Naive thymus-derived CD8-positive, alpha-beta T cell (primary cell): ENCODE data around the gene ZNF219. TPM values are rescaled to one million over a fixed set of nuclear protein-coding genes. Genes with fewer than 3 reads are reported as not detected.

Experiments used
- ATAC-seq, 2 donors: fragments of 150-1000 bp; cut with Tn5 transposase in 1 of 2; sonication (Bioruptor Pico), chemical (Tn5 transposase) in 1 of 2; 1 replicate in 1 of 2; 2 replicates in 1 of 2; pipeline ENCODE4 v1.10.0; 2021; ENCODE audit warnings: mild to moderate bottlenecking in 2 of 2, moderate library complexity in 2 of 2
- POLR2A ChIA-PET: fragments of 350-600 bp; sonication (Branson Sonifier 250); formaldehyde crosslinking; loops from one replicate; lab custom pipeline; 2021; ENCODE audit warnings: antibody characterized with exemption; lab: Charles Lee
- DNase-seq, 10 donors: peaks; one replicate each; pipeline versions ENCODE4 v3.0.0 to v3.0.0-alpha.2; 2020 to 2022
- H3K27ac Mint-ChIP-seq, 10 donors: one replicate each; pipeline ENCODE4 v1.8.0; 2020 to 2022; ENCODE audit warnings: mild to moderate bottlenecking in 10 of 10, mixed read lengths in 10 of 10, moderate library complexity in 4 of 10, inconsistent platforms in 1 of 10
- H3K27me3 Mint-ChIP-seq, 5 donors: one replicate each; pipeline ENCODE4 v1.8.0; 2021 to 2022; ENCODE audit warnings: mixed read lengths in 5 of 5
- H3K36me3 Mint-ChIP-seq, 3 donors: one replicate each; pipeline ENCODE4 v1.8.0; 2020 to 2022; ENCODE audit warnings: mixed read lengths in 3 of 3, mild to moderate bottlenecking in 2 of 3, inconsistent platforms in 1 of 3
- H3K4me1 Mint-ChIP-seq, 4 donors: one replicate each; pipeline ENCODE4 v1.8.0; 2021 to 2022; ENCODE audit warnings: mixed read lengths in 4 of 4
- H3K4me3 Mint-ChIP-seq, 10 donors: one replicate each; pipeline ENCODE4 v1.8.0; 2020 to 2022; ENCODE audit warnings: mild to moderate bottlenecking in 10 of 10, mixed read lengths in 10 of 10, moderate library complexity in 6 of 10, inconsistent platforms in 1 of 10
- H3K9me3 Mint-ChIP-seq, 9 donors: one replicate each; pipeline ENCODE4 v1.8.0; 2020 to 2022; ENCODE audit warnings: mixed read lengths in 9 of 9, mild to moderate bottlenecking in 3 of 9, inconsistent platforms in 1 of 9, moderate library complexity in 1 of 9
- polyA plus RNA-seq, 3 donors: library from polyadenylated mRNA; unstranded; fragments of 300-500 nt; fragmentation: Illumina TruSeq; gene quantifications; one replicate each; pipeline ENCODE4 v1.2.3, GENCODE V29; 2021
- total RNA-seq, 8 experiments: library from RNA in 2 of 8; stranded (reverse) in 2 of 8; gene quantifications; one replicate each; pipeline ENCODE4 v1.2.3 and lab custom pipeline; 2021 to 2026

ZNF219 gene
- total and polyA plus RNA-seq, 5 experiments from 2014 or later = 1.7 to 7.7 (median 3.6) TPM

DNA sequence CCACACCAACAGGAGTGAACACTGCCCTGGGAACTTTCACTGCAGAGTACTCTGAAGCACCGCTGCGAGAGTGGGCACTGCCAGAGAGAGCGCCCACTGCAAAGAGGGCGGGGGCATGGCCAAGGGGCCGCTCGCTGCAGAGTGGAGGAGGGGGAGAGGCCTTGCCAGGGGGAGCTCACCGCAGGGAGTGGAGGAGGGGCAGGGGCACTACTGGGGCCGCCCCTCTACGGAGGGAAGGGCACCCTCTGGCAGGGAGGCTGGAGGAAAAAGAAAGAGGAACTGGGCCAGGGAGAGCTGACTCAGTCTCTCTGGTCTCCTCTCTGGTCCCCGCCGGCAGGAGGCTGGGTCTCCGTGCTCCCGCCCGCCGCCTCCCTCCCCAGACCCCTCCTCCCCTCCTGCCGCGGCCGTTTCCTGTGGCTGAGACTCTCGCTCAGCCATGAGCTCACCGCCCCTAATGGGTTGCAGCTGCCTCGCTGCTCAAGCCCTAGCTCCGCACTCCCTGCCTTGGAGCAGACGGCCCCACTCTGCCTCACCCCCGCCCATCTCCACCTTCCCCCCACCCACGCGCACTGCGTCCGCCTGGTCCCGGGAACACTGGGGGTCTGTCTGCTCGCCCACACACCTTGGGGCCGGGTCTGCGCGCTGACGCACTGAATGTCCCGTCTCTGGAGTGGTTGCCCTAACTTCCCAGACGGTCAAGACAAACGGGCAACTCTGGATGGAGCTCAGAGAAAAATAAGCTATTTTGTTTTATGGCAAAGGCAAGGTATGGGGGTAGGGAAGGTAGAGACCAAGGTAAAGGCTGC is 27.0 kb downstream of the ZNF219 start:
- ATAC-seq (peak; percentile 35 to 46), DNase-seq (peak in 6 of 10 donors; percentile 13 to 46 (median 29))
- Mint-ChIP-seq H3K4me3 (peak overlapping the region; percentile 71 to 91 (median 84)), H3K36me3 (no peaks in the 10 kb centered on the region), H3K9me3 (no peaks in the 10 kb centered on the region), H3K27me3 (peaks cover 33 to 72% (median 50%) of the 10 kb centered on the region in 5 donors), H3K27ac (peak overlapping the region in 7 of 10 donors; percentile 59 to 92 (median 85)), H3K4me1 (peaks cover 20 to 39% (median 36%) of the 10 kb centered on the region in 4 donors)
- POLR2A ChIA-PET = interaction anchor here (0.6 to 2.3 kb wide), 8 partner anchors 10 to 405 kb away, joined by 3 to 16 read pairs (median 4); no protein-coding TSS in a partner anchor

DNA sequence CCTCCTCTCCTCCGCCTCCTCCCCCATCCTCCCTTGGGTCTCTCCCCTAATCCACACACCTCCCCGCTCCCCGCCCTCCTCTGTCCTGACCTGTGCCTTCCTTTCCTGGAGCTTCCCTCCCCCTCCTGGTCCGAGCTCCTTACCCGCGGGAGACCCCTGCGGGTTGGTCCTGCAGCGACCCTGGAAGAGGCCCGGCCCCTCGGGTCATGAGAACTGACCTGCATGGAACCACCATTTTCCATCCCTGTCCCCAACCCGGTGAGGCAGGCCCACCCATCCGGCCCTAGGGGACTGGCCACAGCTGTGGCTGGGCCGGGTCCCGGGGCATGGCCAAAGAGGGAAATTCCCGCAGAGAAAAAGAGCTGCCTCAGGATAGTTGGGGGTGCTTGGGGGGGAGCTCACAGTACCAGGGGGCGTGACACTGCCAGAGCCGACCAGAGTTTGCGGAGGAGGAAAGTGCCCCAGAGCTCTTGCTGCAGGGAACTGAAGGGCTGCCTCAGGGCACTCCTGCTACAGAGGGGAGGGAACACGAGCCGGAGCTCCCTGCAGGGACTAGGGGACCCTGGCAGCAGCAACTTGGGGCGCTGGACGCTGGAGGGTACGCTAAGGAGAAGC is 27.7 kb downstream of the ZNF219 start:
- H3K4me3 Mint-ChIP-seq = peak overlapping the region; percentile 71 to 91 (median 84)
- peak overlapping the region in 7 of 10 donors; percentile 30 to 92 (median 85) for H3K27ac Mint-ChIP-seq
- H3K27me3 Mint-ChIP-seq = peaks cover 35 to 79% (median 55%) of the 10 kb centered on the region in 5 donors
- no peaks in the 10 kb centered on the region for H3K36me3 Mint-ChIP-seq
- no peaks in the 10 kb centered on the region for H3K9me3 Mint-ChIP-seq
- H3K4me1 Mint-ChIP-seq = peaks cover 20 to 39% (median 36%) of the 10 kb centered on the region in 4 donors
- DNase-seq (peak in 6 of 10 donors; percentile 16 to 40 (median 34)), ATAC-seq (peak; percentile 48 to 50)
- POLR2A ChIA-PET = interaction anchor here (0.6 to 2.3 kb wide), 7 partner anchors 11 to 123 kb away, joined by 4 to 16 read pairs (median 6); no protein-coding TSS in a partner anchor

DNA sequence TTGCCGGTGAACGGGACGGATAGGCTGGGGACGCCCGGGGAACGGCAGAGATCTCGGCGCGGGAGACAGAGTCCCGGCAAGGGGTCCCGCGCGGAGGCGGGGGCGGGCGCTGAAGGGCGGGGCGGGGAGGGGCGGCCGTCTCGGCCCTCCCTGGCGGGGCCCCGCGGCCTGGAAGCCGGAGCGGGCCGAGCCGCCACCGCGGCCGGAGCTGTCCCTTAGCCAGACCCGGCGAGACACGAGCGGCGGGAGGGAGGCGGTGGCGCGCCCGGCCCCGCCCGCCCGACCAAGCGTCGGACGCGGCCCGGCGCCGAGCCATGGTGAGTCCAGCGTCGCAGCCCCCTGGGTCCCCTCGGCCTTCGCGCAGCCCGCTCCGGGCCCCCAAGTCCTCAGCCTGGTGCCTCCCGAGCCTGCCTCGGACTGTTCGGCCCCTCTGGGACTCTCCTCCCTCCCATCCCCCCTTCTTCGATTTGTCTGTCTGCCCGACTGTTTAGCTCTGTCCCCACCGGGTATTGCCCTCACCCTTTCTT is 28.3 kb downstream of the ZNF219 start, which contains the start of gene ARHGEF40:
Gene ARHGEF40 (plus strand): TSS at position 222 of the 527 bp plus-strand sequence. CDS start 93 bp downstream, at position 315.
- H3K36me3 Mint-ChIP-seq = no peaks in the 10 kb centered on the region
- peaks cover 20 to 39% (median 36%) of the 10 kb centered on the region in 4 donors for H3K4me1 Mint-ChIP-seq
- peak; percentile 11 to 19 for ATAC-seq
- POLR2A ChIA-PET = interaction anchor here (0.6 to 2.3 kb wide), 6 partner anchors 18 to 123 kb away, joined by 4 to 16 read pairs (median 7); no protein-coding TSS in a partner anchor
- H3K4me3 Mint-ChIP-seq = peak within 1 kb of the TSS; percentile 76 to 91 (median 85)
- peak in 5 of 10 donors; percentile 14 to 36 (median 24) for DNase-seq
- H3K9me3 Mint-ChIP-seq = no peaks in the 10 kb centered on the region
- peak within 1 kb of the TSS in 8 of 10 donors; percentile 11 to 95 (median 85) for H3K27ac Mint-ChIP-seq
- H3K27me3 Mint-ChIP-seq = peaks cover 40 to 85% (median 61%) of the 10 kb centered on the region in 5 donors

- peak overlapping the region; percentile 72 to 88 (median 83) for H3K4me3 Mint-ChIP-seq
- no peaks in the 10 kb centered on the region for H3K36me3 Mint-ChIP-seq
- peak; percentile 5 to 16 for ATAC-seq
- H3K27me3 Mint-ChIP-seq = peaks cover 42 to 89% (median 63%) of the 10 kb centered on the region in 5 donors
- peak overlapping the region in 8 of 10 donors; percentile 11 to 95 (median 80) for H3K27ac Mint-ChIP-seq
- H3K9me3 Mint-ChIP-seq = no peaks in the 10 kb centered on the region
- H3K4me1 Mint-ChIP-seq = peaks cover 20 to 39% (median 36%) of the 10 kb centered on the region in 4 donors
- POLR2A ChIA-PET = interaction anchor here (1.1 to 2.3 kb wide), 6 partner anchors 18 to 36 kb away, joined by 3 to 16 read pairs (median 8); partner anchors contain the start of gene ZNF219
- DNase-seq = peak in 4 of 10 donors; percentile 24 to 33 (median 26)
Measured at GRCh38 chr14:21069388-21070082, 28.9 kb downstream of the ZNF219 start.

GRCh38 chr14:21068521-21069387 is 29.7 kb downstream of the ZNF219 start:
- DNase-seq (peak; percentile 27 to 84 (median 58)), ATAC-seq (peak; percentile 63 to 65)
- H3K36me3 Mint-ChIP-seq = no peaks in the 10 kb centered on the region
- peaks cover 44 to 94% (median 63%) of the 10 kb centered on the region in 5 donors for H3K27me3 Mint-ChIP-seq
- H3K9me3 Mint-ChIP-seq = no peaks in the 10 kb centered on the region
- peaks cover 20 to 39% (median 36%) of the 10 kb centered on the region in 4 donors for H3K4me1 Mint-ChIP-seq
- H3K4me3 Mint-ChIP-seq = peak overlapping the region; percentile 76 to 88 (median 83)
- POLR2A ChIA-PET = interaction anchor here (0.5 to 1.5 kb wide), 4 partner anchors 24 to 414 kb away, joined by 3 to 13 read pairs (median 4); partner anchors contain the start of gene ZNF219
- H3K27ac Mint-ChIP-seq = peak overlapping the region in 9 of 10 donors; percentile 11 to 95 (median 78)

DNA sequence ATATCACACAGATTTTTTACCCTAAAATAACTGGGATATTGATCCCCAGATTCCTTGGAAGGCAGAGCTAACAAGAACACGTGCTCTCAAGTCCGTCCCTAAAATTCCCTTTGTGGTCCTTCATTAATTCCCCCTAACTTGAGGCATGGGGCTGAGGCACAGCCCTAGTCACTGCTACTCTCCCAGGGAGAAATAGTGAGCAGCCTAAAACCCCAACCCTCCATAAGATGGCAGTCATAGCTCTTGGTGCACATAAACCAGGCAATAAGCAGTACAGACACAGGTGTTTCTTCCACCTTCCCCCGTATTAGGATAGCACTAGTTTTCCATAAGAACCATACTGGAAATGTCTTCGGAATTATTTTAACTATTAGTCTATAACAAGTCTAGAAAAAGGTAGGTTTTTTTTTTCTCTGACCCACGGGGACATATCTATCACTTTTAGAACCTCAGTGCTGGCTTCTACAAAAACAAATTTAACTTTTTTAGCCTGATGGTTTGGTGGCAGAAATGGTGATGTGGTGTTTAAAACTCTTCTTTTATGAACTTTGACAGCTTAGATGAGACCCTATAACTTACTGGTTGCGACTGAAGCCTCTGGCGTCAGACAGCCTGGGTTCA is 31.5 kb downstream of the ZNF219 start:
- Mint-ChIP-seq H3K36me3 (no peaks in the 10 kb centered on the region), H3K27me3 (peaks cover 37 to 94% (median 64%) of the 10 kb centered on the region in 5 donors), H3K9me3 (no peaks in the 10 kb centered on the region), H3K4me3 (no peak overlapping the region), H3K27ac (no peak overlapping the region), H3K4me1 (peaks cover 20 to 34% (median 32%) of the 10 kb centered on the region in 4 donors)
- ATAC-seq (no peak), DNase-seq (peak in 2 of 10 donors; percentile 22 to 23)
- POLR2A ChIA-PET = interaction anchor here (0.6 to 2.6 kb wide), 3 partner anchors 21 to 149 kb away, joined by 3 to 10 read pairs (median 4); no protein-coding TSS in a partner anchor

- peaks cover 35 to 80% (median 57%) of the 10 kb centered on the region in 5 donors for H3K27me3 Mint-ChIP-seq
- ATAC-seq = no peak
- H3K27ac Mint-ChIP-seq = no peak overlapping the region
- no peaks in the 10 kb centered on the region for H3K36me3 Mint-ChIP-seq
- H3K4me1 Mint-ChIP-seq = peaks cover 1 to 3% (median 2%) of the 10 kb centered on the region in 4 donors
- no peak for DNase-seq
- POLR2A ChIA-PET = no interaction called here
- H3K4me3 Mint-ChIP-seq = no peak overlapping the region
- H3K9me3 Mint-ChIP-seq = no peaks in the 10 kb centered on the region
Measured at GRCh38 chr14:21063479-21063878, 35.0 kb downstream of the ZNF219 start.

- ATAC-seq (no peak), DNase-seq (no peak)
- Mint-ChIP-seq H3K27me3 (peaks cover 27 to 58% (median 45%) of the 10 kb centered on the region in 5 donors), H3K36me3 (no peaks in the 10 kb centered on the region), H3K27ac (peak overlapping the region in 1 of 10 donors; percentile 67), H3K9me3 (no peaks in the 10 kb centered on the region), H3K4me3 (no peak overlapping the region), H3K4me1 (no peaks in the 10 kb centered on the region)
- POLR2A ChIA-PET = no interaction called here
Measured at GRCh38 chr14:21061347-21061668, 37.1 kb downstream of the ZNF219 start.

- no peak for DNase-seq
- Mint-ChIP-seq H3K9me3 (no peaks in the 10 kb centered on the region), H3K4me1 (no peaks in the 10 kb centered on the region), H3K27ac (peak overlapping the region in 1 of 10 donors; percentile 13), H3K4me3 (no peak overlapping the region), H3K36me3 (no peaks in the 10 kb centered on the region), H3K27me3 (peaks cover 25 to 53% (median 40%) of the 10 kb centered on the region in 5 donors)
- POLR2A ChIA-PET = no interaction called here
- no peak for ATAC-seq
Measured at GRCh38 chr14:21060614-21061346, 37.7 kb downstream of the ZNF219 start.
